DMS53 (cell line): ENCODE measurements around the gene SHANK3.
A peak's percentile ranks its signal among the peaks of the same experiment; 100 is the strongest.

ENCODE experiments used
- DNase-seq: peaks from one replicate; lab custom pipeline; 2025; lab: John Stamatoyannopoulos, UW

SHANK3 gene

DNA sequence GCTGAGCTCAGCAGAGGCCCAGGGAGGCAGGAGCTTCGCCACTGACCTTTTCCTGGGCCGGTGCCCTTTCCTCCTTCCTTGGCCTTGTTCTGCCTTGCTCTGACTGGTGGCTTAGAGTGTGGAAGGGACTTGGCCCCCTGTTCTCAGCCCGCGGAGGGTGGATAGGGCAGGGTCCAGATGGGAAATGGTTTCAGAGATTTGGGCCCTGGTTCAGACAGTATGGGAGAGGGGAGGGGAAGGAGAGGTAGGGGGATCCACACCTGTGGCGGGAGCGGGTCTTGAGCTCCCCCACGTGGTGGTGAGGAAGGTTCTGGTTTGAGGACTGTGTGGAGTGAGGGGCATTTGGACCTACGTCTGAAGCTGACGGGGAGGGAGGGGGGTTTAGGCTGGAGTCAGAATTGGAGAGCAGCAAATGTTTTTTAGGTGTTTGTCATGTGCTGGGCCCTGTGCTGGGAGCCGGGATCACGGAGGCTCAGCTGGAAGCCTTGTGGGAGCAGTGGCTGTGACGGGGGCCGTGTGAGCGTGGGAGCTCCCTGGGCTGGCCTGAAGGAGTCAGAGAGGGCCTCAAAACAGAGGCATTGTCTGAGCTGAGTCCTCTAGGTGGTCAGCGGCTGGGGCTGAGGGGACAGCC, 27.2 kb downstream of the SHANK3 start:
- no peak for DNase-seq

DNA sequence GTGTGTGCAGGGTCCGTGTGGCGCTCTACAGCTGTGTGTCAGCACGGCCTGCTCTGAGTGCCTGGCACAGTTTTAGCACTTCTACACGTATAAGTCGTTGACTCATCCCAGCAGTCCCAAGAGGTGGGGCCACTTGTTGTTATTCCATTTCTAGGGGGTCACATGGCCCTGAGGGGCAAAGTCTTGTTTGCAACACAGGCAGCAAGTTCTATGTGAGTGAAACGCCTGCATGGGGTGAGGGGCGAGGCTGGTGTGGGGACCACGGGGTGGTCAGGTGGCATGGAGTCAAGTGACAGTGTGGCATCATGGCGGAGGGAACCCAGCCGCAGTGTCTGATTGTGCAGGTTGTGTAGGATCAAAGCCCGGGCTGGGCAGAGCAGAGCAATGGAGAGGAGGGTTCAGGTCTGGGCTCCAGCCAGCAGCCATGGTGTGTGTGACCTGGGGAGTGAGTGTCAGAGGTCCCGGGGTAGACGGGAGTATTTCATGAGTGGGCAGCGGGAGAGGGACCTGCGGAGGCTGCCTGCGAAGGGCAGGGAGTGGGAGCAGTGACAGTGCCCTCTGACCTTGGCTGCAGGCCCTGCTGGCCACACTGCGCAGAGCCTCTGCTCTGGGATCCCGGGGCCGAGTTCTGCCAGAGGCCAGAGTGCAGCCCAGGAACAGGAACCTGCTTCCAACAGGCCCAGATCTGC, 27.9 kb downstream of the SHANK3 start:
- no peak for DNase-seq

DNA sequence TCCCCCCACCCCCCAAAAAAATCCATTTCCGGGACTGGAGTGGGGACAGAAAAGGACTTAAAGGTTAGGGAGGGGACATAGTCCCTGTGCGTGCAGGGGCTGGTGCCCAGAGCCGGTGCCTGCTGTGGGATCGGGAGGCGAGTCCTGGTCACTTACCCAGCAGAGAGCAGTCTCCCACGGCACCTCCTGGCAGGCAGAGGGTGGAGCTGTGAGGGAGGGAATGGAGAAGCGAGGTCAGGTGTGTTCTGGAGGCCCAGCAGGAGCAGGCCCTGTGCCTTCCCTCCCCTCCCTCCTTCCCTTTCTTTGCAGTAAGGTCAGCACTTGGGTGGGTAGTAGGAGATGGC, 28.4 kb downstream of the SHANK3 start:
- DNase-seq, result peak; percentile 17

- DNase-seq, result no peak
Observed at GRCh38 chr22:50701428-50702154, 29.0 kb downstream of the SHANK3 start.

GRCh38 chr22:50702261-50702671, 29.6 kb downstream of the SHANK3 start:
- peak; percentile 69 for DNase-seq

DNA sequence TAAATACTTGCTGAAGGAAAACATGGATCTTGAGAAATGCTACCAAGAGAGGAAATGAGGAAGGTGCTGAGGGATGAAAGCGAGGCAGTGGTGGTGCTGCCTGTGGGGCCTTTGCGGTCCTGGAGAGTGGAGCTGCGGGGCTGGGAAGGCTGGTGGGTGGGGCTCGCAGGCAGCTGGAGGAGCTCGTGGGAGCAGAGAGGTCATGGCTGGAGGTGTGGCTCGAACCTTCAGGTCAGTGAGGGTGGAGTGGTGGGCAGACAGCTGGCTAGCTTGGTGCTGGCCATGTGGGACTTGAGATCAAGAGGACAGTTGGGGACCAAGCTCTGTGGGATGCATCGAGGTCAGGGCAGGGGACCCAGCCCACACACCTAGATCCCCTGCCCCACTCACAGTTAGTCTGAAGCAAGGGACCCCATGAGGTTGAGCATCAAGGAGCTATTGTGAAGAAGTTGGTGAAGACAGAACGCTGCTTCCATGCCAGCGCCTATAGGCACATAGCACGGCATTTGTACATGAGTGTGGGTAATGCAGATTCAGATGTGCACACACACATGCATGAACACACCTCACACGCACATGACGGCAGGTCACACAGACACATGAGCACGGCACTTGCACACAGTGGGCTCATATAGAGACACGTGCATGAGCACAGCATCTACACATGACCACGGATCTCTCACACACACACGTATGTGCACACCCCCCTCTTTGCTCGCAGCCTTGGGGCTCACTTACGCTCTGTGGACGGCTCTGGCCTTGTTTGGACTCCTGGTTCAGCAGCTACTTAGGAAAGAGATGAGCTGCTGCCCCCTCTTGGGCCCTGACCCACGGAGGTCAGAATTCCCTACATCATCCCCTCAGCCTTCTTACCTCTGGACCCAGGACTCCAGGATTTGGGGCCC, 30.4 kb downstream of the SHANK3 start:
- DNase-seq, result no peak

GRCh38 chr22:50703726-50704509, 31.3 kb downstream of the SHANK3 start:
- no peak for DNase-seq

- peak; percentile 53 for DNase-seq
Observed at GRCh38 chr22:50704510-50705218, 32.0 kb downstream of the SHANK3 start.

- peak; percentile 97 for DNase-seq
Observed at GRCh38 chr22:50705219-50705691, 32.6 kb downstream of the SHANK3 start.

DNA sequence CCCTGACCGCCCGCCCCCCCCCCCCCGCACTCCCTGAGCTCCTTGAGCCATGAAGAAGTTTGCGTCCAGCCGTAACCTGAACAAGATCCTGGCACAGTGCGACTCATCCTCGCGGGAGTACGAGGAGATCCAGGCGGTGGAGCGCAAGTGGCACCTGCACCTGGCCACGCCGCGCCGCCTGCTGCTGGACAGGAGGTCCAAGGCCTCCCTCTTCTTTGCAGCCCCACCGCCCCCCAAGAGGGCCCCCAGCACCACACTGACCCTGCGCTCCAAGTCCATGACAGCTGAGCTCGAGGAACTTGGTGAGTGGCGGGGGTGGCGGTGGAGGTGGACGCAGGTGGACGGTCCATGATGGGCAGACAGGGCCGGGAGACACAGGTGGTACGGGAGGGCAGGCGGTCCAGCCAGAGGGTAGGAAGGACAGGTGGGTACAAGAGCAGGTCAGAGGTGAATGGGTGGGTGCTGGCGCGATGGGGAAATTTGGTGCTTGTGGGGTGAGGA, 33.3 kb downstream of the SHANK3 start:
- DNase-seq, result peak; percentile 65

DNA sequence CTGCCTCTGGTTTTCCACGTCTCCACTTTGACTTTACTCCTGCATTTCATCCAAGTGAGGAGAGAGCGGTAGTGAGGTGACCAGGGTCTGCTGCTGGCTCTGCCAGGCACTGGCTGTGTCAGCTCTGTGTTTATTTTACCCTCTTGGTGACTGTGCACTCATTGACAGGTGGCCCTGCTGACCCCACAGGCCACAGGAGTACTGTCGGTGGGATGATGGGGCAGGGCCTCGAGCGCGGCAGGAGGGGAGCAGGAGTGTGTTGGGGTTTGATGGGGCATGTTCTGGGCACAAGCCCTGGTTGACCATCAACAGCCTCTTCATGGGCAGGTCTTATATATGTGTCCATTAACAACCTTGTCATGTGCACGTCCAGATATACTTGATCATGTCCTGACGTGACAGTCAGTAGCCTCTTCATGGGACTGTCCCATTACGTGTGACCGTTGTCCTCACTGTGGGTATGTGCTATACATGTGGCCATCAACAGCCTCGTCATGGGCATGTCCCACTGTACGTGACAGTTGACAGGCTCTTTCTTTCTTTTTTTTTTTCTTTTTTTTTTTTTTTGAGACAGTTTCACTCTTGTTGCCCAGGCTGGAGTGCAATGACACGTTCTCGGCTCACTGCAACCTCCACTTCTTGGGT, 34.0 kb downstream of the SHANK3 start:
- DNase-seq, result no peak

DNA sequence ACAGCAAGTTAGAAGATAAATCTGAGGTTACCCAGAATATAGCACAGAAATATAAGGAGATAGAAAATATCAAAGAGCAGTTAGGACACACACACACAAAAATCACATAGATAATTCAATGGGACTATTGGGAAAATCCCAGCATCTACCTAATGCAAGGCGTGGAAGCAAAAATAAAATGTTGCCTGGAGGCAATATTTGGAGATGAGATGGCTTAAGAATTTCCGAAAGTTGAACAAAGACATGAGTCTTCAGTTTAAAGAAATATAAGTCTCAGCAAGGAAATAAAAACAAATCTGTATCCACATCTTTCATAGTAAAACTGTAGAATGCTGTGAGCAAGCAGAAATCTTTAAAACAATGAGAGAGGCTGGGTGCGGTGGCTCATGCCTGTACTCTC, 35.9 kb downstream of the SHANK3 start:
- no peak for DNase-seq

GRCh38 chr22:50708996-50709395, 36.4 kb downstream of the SHANK3 start:
- no peak for DNase-seq

DNA sequence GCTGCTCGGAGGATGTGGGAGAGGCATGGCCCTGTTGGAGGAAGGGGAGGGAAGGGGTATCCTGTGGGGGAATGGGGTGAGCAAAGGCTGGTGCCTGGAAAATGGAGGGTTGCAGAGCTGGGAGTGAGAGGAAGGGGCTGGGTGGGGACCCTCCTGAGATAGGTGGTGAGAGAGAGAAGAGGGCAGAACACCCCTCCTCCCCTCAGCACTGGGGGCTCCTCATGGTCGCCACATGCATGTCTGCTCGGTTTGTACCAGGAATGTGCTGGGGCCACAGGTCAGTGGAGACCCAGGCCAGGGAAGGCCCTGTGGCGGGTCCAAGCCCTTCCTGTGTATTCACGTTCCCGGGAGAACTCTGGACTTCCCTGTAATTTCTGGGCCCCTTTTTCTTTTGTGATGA, 37.6 kb downstream of the SHANK3 start:
- no peak for DNase-seq

GRCh38 chr22:50710886-50711285, 38.3 kb downstream of the SHANK3 start:
- DNase-seq, result no peak

DNA sequence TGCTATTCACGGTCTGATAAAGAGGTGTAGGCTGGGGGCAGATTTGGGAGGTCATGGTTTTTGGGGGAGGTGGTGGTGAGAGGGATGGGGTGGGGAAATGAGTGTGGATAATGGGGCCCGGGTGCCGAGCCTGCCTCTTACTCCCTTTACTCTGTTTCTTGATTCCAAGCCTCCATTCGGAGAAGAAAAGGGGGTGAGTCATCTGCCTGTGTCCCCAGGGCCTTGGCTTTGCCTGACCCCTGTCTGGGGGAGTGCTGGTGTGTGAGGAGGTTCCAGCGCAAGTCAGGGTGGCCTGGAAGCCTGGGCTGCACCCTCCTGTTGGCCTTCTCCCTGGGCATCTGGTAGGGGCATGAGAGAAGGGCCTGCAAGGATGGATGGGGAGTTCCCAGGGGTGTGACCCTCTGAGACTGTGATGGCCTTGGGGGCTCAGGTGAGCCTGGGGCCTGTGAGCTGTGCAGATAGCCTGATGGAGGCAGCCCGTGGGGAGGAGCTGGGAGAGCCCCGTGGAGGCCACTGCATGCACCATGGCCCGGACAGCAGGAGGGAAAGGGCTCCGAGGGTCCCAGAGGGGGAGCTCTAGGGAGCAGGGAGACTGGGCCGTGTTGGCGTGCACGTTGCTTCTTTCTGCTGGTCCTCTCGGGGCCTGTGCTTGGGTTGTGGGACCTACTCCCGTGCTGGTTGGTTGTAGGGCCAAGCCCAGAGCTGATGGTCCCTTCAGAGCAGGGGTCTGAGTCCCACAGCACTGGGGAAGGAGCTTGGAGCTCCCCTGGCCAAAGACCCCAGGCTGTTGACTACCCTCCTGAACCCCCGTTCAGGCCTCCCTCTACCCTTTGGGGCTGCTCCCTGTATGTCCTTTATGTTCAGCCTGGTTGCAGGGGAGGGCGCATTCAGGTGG, 39.1 kb downstream of the SHANK3 start:
- DNase-seq, result no peak

DNA sequence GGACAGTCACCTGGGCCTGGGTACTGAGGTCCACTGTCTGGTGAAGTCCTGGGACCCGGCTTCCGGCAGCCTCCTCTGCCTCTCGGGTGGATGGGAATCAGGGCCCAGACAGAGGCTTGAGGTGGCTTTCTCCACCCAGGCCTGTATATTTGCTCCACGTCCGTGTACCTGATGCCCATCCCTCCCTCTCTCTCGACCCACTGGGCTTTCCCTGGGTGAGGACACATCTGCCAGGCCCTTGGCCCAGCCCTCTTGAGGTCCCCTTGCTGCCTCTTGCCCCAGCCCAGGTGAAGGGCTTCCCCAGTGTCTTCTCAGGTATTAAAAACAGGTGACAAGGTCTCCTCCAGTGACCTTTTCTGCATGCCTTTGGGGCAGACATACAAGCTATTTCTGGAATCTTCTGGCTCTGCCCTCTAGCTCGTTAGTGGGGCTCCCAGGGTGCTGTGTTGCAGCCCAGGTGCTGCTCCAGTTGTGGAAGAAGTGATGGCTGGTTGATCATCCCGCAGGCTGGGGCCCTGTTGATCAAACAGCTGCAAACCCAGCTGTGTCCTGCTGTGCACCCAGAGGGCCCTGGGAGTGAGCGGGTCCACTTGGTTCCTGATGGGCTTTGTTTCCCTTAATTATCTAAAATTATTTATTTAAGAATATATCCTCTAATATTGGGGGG, 39.9 kb downstream of the SHANK3 start:
- DNase-seq, result no peak

DNA sequence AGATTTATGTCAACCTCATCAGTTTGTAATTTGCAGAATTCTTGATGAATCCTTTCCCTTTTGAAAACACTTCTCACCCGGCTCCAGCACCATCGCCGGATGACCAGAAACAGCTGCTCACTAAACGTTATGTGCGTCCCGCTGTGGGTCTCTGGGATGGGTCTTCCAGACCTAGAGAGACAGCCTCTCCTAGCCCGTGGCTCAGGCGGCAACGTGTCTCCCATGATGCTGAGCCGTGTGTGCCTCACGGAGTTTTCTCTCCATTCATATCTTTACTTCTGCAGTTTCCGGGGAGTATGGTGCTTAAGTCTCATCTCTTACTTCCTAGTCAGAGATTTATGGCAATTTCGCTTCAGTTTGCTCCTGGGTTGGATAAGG, 40.4 kb downstream of the SHANK3 start:
- no peak for DNase-seq
